NOMO-1 treated with DMSO at 0.1 percent for 48 hours (cell line): ENCODE data around the gene SPATA46.

Experiments
- DNase-seq: peaks from one replicate; lab custom pipeline; 2025; ENCODE audit not compliant: unreplicated experiment; lab: John Stamatoyannopoulos, UW

The SPATA46 gene

DNA sequence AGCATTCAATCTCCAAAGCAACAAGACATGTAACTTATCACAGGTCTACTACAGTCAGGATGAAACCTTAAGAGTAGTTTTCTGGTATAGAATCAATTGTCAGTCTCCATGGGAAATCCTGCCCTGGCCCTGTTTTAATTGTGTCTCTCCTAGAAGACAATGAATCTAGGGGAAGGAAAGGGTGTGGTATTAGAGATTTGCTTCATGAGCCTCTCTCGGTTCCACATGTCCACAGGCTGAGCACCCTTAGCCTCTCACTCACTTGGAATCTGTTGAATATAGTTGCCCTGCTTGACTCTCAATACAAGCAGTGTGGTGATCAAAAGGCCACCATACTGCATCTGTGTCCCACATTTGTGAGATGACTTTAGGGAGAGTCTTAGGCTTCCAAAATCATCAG lies 17.7 kb downstream of the SPATA46 start:
- DNase-seq, result no peak

GRCh38 chr1:162357681-162358266 lies 18.9 kb downstream of the SPATA46 start:
- DNase-seq, result peak; percentile 28

DNA sequence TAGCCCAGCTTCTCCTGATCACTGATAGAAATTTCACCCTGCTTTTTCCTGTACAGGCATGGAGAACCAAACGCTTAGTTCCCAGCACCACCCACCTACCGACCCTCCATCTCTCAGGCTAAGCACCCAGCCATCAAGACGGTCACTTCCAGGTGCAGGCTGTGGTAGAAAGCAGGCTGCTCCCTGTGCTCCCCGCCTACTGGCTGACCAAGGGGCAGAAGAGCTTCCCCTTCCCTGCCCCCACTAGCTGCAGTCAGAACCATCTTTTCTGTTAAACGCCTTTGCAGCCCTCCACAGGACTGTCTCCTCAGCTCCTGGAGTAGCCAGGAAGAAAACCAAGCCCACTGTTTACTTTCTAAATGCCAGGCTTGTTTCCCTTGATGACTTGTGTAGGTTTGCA lies 23.0 kb downstream of the SPATA46 start:
- DNase-seq, result peak; percentile 10

- DNase-seq, result no peak
These were observed 23.6 kb downstream of the SPATA46 start for GRCh38 chr1:162353078-162353477.

GRCh38 chr1:162351874-162352273 lies 24.8 kb downstream of the SPATA46 start:
- peak; percentile 47 for DNase-seq

- DNase-seq, result no peak
These were observed 25.3 kb downstream of the SPATA46 start for GRCh38 chr1:162351246-162351842.

- DNase-seq, result no peak
These were observed 26.9 kb downstream of the SPATA46 start for GRCh38 chr1:162349635-162350330.

DNA sequence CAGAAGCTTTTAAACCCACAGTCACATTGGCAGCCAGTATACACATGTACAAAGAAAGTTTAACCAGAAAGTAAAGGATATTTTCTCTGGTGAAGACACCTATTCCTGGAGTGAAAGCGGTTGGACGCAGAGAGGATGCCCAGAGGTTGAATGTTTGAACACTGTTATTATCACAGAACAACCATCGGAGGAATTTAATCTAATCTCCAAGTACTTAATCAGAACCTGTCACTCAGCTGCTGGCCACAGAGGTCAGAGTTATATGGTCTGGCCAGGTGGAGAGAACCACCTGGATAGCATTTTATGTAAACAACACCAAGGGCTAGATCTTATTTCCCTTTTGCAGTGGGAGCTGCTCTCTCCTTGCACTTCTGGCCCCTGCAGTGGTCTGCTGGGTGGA lies 29.4 kb downstream of the SPATA46 start:
- no peak for DNase-seq

- no peak for DNase-seq
These were observed 33.2 kb downstream of the SPATA46 start for GRCh38 chr1:162343470-162343869.

DNA sequence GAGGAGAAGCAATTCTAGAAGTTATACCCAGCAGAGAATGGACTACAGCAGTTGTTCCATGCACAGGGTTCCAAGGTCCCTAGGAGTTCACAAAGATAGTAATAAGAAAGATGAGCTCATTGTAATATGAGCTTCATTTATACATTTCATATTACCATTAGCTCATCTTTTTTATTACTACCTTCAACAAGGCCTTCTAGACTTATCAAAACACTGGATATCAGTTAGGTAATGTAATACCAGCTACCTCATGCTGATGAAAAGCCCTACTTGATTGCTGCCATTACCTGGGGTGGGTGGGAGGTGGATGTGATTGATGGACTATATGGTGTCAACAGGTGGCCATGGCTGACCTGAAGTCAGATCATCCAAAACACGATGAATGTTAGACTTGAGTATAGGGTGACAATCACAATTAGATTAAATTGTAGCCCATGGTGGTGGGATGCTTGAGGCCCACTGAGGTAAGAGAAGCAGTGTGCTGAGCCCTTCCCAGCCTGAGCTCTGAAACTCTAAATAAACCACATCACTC lies 34.1 kb downstream of the SPATA46 start:
- DNase-seq, result no peak

DNA sequence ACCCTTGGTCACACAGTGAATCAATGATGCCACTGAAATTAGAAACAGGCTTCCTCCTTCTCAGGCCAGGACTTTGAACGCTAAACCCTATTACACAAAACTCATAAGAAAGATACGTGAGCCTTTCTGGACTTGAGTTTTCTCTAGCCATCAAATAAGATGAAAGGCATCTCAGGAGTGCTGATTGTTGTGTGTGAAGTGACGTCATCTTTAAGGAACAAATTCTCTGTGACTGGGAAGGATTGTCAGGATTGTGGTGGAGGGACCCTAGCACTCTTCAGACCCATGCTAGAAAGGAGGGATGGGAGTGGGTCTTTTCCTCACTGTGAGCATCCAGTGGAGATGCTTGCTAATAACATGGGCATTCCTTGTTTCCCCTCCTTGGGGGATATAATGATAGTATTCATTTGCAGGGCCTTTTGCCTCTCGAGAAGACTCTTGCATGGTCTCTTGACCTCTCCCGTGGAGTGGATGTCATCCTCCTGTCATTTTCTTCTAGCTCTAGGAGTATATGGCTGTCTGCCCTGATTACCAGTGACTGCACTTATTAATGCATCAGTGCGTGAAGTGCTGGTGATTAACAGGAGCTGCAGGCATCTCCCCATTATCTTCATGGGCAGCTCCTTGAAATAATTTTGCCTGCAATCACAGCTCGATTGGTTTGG lies 39.9 kb downstream of the SPATA46 start:
- DNase-seq, result no peak

DNA sequence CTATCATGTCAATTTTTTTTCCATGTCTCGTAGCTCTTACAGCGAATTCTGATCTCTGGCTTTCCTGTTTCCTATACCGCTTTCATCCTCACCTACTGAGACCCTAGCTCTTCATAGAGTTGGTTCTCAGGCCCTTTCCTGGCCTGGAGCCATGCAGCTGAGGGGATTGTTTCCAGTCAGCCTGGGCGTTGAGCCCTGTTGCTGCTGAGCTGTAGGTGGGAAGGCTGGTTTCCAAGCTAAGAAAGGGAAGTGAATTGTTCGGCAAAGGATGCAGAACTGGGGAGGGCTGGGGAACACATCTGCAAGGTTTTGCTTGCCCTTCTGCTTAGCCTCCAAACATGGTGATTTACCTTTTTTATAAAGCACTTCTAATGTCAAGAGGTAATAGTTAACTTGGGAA lies 41.5 kb downstream of the SPATA46 start:
- DNase-seq, result no peak

DNA sequence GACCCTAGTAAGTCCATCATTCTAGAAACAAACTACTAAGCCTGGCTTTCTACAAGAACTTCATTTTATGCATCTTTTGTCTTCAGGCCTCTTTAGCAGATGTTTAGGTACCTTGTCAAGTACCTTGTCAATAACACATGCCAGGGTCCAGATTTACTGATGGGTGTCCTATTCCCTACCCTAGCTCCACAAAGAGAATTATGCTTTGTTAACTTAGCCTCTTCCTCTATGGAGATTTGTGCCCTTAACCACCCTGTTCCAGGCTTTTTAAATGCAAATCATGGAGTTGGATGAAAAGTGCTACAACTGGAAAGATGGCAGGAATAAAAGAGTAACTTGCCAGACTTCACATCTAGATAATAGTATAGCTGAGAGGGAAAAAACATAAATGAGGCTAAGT lies 42.7 kb downstream of the SPATA46 start:
- DNase-seq, result no peak

GRCh38 chr1:162329826-162330225 lies 46.8 kb downstream of the SPATA46 start:
- no peak for DNase-seq

- no peak for DNase-seq
These were observed 48.1 kb downstream of the SPATA46 start for GRCh38 chr1:162328512-162328911.

DNA sequence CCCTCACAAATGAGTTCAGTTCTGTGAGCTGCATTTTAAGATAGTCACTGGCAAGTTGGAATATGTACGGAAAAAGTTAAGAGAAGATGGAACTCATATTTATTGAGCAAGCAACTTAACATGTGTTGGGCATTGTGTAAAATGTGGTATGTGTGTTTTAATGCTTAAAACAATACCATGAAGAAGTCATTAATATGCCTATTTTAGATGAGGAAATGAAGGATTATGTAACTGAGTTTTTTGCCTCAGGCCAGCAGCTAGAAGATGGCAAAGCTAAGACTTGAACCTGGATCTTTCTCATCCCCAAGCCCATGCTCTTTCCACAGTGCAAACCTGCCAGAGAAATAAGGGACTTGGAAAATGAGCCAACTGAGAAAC lies 48.9 kb downstream of the SPATA46 start:
- DNase-seq, result peak; percentile 70

DNA sequence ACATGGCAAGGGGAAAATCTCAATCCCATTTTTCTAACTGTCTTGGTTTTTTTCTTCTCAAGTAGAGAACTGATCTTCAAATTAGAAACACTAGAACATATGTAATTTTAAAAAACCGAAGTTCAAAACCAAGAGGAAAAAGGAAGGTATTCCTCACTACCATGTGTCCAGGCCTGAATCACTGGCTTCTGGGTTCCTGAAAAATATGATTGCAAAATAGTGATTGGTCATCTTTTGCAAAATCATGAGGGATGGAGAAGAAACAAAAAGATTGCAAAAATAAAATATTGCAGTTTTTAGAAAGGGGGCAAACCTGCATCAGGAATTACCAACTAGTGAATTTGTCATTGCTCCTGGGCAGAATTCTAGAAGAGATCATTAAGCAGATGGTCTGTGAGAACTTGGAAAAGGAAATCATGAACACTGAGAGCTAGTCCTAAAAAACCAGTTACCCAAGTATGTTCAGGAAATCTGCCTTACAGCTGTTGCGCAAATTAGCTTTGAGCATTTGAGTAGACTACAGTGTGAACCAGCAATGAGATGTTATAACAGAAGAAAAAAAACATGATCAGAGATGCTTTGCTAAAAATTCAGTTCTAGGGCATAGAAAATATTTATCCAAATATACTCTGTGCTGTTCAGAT lies 49.4 kb downstream of the SPATA46 start:
- DNase-seq, result no peak

DNA sequence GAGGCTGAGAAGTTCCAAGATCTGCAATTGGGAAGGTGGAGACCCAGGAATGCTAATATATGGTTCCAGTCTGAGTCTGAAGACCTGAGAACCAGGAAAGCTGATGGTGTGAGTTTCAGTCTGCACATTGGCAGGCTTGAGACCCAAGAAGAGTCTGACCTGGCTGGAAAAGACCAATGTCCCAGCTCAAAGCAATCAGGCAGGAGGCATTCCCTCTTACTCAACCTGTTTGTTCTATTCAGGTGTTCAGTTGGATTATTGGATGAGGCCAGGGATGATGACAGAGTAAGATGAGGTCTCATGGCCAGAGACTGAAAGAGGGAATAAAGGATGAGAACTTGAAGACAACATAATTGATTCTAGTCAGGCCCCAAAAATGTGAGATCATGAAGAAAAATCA lies 50.1 kb downstream of the SPATA46 start:
- no peak for DNase-seq

DNA sequence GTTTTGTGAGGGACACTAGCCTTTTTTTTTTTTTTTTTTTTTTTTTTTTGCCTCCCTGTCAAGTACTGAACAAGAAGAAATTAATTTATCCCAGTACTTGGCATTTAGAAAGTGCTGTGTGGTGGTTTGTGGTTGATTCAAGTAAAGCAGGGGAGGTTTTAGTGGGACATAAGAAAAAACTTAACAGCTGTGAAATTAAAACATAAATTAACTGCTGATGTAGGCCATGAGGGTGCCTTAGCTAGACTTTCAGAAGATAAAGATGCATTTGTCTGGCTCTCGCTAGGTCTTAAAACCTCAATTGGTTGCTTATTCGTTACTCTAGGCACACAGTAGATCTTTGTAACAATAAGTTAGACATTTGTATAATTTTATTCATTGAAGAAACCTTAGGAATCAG lies 52.3 kb downstream of the SPATA46 start:
- no peak for DNase-seq
